Thymus (tissue), 11 donors: Measurements from ENCODE around the gene TPPP3. TPM values are rescaled to one million over a fixed set of nuclear protein-coding genes. Genes with fewer than 3 reads are reported as not detected.
"Not testable (repeated sequence)": the region's sequence is repeated elsewhere in the genome, so short reads cannot be mapped to it uniquely, and the experiment has no call there.

Experiments
- DNase-seq, 9 donors: peaks; one replicate each; pipeline ENCODE4 v3.0.0-alpha.2; 2013; ENCODE audit warnings: low spot score in 9 of 9, low read depth in 6 of 9, missing footprints in 1 of 9
- H3K27ac ChIP-seq, 2 donors: one replicate each; pipeline ENCODE4 v1.5.1; 2013; ENCODE audit warnings: control low read depth in 1 of 2, low read depth in 1 of 2, low read length in 1 of 2, mild to moderate bottlenecking in 1 of 2, moderate library complexity in 1 of 2
- H3K27me3 ChIP-seq, 2 donors: one replicate each; pipeline ENCODE4 v1.5.1; 2013; ENCODE audit warnings: low read length in 1 of 2; ENCODE audit not compliant: control insufficient read depth in 2 of 2, insufficient read depth in 1 of 2
- H3K36me3 ChIP-seq, 2 donors: one replicate each; pipeline ENCODE4 v1.5.1; 2013; ENCODE audit warnings: low read length in 1 of 2, mild to moderate bottlenecking in 1 of 2, moderate library complexity in 1 of 2; ENCODE audit not compliant: control insufficient read depth in 2 of 2, insufficient read depth in 2 of 2
- H3K4me1 ChIP-seq, 2 donors: one replicate each; pipeline ENCODE4 v1.5.1; 2013; ENCODE audit warnings: low read length in 2 of 2; ENCODE audit not compliant: control insufficient read depth in 2 of 2, insufficient read depth in 2 of 2
- H3K4me3 ChIP-seq, 2 donors: one replicate each; pipeline ENCODE4 v1.5.1; 2013; ENCODE audit warnings: low read length in 2 of 2, control low read depth in 1 of 2, mild to moderate bottlenecking in 1 of 2
- H3K9me3 ChIP-seq, 2 donors: one replicate each; pipeline ENCODE4 v1.5.1; 2013; ENCODE audit warnings: low read length in 1 of 2, mild to moderate bottlenecking in 1 of 2; ENCODE audit not compliant: control insufficient read depth in 2 of 2, insufficient read depth in 1 of 2
- WGBS: extraction: QIAGEN DNeasy Blood & Tissue Kit; methylation state at CpG from one replicate; pipeline ENCODE4 v1.1.7; 2013; 5-methylcytosine and 5-hydroxymethylcytosine counted together
- polyA plus RNA-seq: library from polyadenylated mRNA; stranded (reverse); fragments of 200-250 nt; gene quantifications from one replicate; pipeline ENCODE4 v1.2.3, GENCODE V29; 2013
- total RNA-seq: library from RNA; stranded (reverse); fragments of 120-200 nt; gene quantifications from one replicate; pipeline ENCODE4 v1.2.4, GENCODE V29; 2013
- donor health status: healthy.

The TPPP3 gene
- total and polyA plus RNA-seq, 2 donors, result 1.6 to 9.0 TPM

DNA sequence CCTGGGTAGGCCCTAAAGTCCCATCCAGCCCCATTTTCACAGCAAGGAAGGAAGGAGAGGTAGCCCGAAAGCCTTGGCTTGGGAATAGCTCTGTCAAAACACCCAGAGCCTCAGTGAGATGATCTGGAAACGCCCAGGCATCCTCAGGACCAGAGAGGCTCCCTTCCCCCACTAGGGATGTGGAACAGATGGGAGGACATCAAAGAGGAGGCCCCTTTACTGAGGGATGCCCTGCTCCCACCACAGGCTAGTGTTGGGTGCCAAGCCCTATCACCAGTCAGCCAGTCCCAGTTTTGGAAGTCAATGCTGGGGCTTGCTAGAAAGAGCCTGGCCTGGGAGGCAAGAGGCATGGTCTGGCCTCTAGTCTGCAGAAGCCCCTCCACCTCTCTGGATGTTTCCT, 4.7 kb downstream of the TPPP3 start:
- Histone ChIP-seq H3K9me3 (peaks cover 0 to under 1% of the 10 kb centered on the region in 2 donors), H3K36me3 (no peaks in the 10 kb centered on the region), H3K4me3 (no peak overlapping the region), H3K27ac (no peak overlapping the region), H3K27me3 (peaks cover 11 to 61% of the 10 kb centered on the region in 2 donors), H3K4me1 (peaks cover 0 to 2% of the 10 kb centered on the region in 2 donors)
- DNase-seq, result no peak
- 99% methylated on average over 2 of the region's 2 CpGs for WGBS

DNA sequence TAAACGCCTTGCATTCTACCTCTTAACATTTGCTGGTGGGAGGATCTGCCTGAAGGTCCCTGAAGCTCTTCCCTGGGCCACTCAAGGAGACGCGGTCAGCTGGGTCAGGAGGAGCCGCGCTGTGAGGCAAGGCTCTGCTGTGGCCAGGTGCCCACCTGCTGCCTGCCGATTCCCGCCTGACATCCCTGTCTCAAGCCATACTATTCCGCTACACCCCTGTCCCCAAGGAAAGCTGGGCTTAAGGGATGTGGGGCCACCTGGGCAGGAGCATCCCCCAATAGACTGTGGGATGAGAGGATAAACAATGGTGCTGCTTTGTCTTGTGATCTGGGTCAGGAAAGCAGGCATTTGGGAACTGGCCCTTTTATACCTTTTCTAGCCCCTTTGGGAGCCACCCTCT, 5.1 kb downstream of the TPPP3 start:
- 98% methylated on average over 8 of the region's 8 CpGs for WGBS
- peaks cover 7 to 57% of the 10 kb centered on the region in 2 donors for H3K27me3 ChIP-seq
- H3K4me1 ChIP-seq, result peaks cover 0 to 2% of the 10 kb centered on the region in 2 donors
- H3K36me3 ChIP-seq, result no peaks in the 10 kb centered on the region
- no peak for DNase-seq
- H3K9me3 ChIP-seq, result no peaks in the 10 kb centered on the region
- no peak overlapping the region for H3K4me3 ChIP-seq
- no peak overlapping the region for H3K27ac ChIP-seq

DNA sequence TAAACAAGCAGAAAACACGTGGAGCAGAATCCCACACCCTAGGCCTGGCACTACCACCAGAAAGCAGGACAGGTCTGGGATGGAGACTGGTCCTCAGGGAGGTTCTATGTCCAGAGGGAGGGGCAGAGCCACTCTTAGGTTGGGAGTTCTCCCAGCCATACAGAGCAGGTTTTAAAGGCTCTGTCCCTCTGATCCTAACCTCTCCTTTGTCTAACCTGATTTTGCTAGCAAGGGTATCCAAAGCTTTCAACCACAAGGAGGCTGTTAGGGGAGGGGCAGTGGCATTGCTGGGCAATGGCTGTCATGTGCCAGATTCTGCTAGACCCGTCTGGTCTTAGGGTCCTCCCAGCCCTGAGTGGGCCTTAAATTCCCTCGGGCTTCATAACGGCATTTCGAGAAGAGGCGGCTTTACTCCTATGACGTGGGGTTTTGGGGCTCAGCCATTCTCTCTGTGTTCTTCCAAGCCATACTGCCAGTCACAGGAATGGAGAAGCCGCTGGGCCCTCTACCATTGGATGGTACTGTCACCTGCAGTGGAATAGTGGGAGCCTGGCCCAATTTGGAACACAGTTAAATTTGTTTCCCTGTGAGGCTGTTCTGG, 5.7 kb downstream of the TPPP3 start:
- DNase-seq, result no peak
- Histone ChIP-seq H3K36me3 (no peaks in the 10 kb centered on the region), H3K27me3 (peaks cover 3 to 51% of the 10 kb centered on the region in 2 donors), H3K9me3 (no peaks in the 10 kb centered on the region), H3K4me3 (no peak overlapping the region), H3K4me1 (peaks cover 0 to 2% of the 10 kb centered on the region in 2 donors), H3K27ac (no peak overlapping the region)
- 94% methylated on average over 8 of the region's 8 CpGs for WGBS

DNA sequence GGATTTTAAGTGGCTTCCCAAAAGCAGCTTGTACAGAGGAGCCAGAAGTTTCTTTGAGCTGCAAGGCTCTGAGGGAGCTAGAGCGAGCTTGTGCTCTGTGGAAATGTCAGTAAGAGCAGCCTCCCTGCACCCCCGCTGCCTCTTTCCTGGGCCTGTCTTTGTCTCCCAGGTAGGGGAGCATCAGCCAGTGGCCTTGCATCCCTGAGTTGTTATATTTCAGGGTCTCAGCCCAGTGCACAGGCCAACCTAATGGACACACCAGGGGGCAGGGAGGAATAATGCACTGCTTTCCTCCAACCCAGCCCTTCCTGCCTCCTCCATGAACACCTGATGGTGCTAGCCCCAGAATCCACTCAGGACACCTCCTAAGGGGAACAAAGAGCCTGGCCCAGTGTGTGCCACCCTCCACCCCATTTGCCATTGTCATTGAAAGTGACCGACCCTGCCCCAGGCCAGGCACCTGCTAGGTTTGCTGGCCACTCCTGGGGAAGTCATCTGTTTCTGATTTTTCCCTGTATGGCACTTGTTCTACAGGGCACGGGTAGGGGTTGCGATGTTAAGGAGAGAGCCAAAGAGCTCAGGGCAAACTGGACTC, 6.3 kb downstream of the TPPP3 start:
- Histone ChIP-seq H3K27me3 (peaks cover 0 to 48% of the 10 kb centered on the region in 2 donors), H3K9me3 (no peaks in the 10 kb centered on the region), H3K4me1 (peaks cover 0 to 2% of the 10 kb centered on the region in 2 donors), H3K4me3 (no peak overlapping the region), H3K27ac (no peak overlapping the region), H3K36me3 (no peaks in the 10 kb centered on the region)
- DNase-seq, result no peak
- 95% methylated on average over 5 of the region's 5 CpGs for WGBS

DNA sequence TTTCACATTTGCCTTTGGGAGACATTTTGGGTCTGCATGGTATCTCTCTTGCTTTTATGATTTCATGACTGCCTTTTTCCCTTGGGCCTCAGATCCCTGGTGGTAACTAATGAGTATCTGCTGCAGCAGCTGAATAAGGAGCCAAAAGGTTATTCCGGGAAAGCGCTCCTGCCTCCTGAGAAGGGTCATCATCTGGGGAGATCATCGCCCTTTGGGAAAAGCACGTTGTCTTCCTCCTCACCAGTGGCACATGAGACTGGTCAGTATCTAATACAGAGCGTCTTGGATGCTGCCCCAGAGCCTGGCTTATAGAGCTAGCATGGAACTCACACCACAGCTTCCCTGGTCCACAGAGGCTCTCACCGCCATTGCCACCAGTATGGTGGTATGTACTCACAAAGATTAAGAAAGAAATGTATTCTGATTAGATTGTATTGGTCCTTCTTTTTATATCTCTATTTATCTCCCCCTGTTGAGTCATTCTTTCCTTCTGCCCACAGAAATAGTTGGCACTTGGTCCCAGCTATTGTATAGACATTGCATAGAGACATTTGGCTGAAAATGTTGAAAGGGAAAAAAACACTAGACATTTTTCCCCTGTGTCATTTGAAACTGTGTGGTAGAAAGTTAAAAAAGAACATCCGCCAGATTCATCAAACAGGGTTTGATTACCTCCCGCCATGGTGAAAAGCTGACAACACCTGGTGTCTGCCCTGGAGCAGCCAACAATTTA, 8.4 kb downstream of the TPPP3 start:
- peaks cover 0 to 29% of the 10 kb centered on the region in 2 donors for H3K27me3 ChIP-seq
- peaks cover 0 to 2% of the 10 kb centered on the region in 2 donors for H3K4me1 ChIP-seq
- no peak for DNase-seq
- WGBS, result 94% methylated on average over 8 of the region's 8 CpGs
- no peaks in the 10 kb centered on the region for H3K36me3 ChIP-seq
- no peaks in the 10 kb centered on the region for H3K9me3 ChIP-seq
- no peak overlapping the region for H3K27ac ChIP-seq
- no peak overlapping the region for H3K4me3 ChIP-seq

DNA sequence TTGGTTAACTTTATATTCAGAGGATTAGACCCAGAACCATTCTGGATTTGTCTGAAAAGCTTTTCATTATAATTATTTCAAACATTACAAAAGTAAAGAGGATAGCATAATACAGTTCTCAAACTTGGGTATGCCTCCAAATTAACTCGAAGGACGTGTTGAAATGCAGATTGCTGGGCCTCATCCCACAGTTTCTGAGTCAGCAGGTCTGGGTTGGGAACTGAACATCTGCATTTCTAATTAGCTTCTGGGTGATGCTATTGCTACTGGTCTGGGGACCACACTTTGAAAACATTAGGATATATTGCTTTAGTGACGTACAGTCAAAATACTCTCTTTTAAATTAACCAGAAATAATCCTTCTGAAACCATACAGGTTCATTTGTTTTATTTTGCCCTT, 10.0 kb downstream of the TPPP3 start:
- Histone ChIP-seq H3K4me3 (no peak overlapping the region), H3K36me3 (no peaks in the 10 kb centered on the region), H3K9me3 (no peaks in the 10 kb centered on the region), H3K4me1 (no peaks in the 10 kb centered on the region), H3K27me3 (peaks cover 0 to 19% of the 10 kb centered on the region in 2 donors), H3K27ac (no peak overlapping the region)
- DNase-seq, result no peak
- WGBS, result 95% methylated on average over 3 of the region's 3 CpGs

DNA sequence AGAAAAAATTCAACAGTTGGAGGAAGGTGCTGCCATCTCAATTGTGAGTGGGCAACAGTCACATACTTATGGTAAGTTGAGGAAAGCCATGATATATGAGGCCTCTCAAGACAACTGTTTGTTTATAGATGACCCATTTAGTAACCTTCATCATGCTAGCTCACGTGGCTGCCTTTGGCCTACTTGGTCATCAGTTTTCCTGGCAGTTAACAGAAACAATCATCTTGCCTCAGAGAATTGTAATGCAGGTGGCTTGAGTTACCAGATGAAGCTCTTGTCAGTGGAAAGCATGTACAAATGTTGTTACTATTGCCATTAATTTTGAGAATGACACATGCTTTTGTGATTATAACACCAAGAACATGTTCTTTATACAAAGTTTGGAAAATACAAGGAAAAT, 14.7 kb downstream of the TPPP3 start:
- H3K4me3 ChIP-seq, result no peak overlapping the region
- no peaks in the 10 kb centered on the region for H3K4me1 ChIP-seq
- WGBS, result 77% methylated on average over 1 of the region's 1 CpG
- H3K27ac ChIP-seq, result no peak overlapping the region
- DNase-seq, result no peak
- no peaks in the 10 kb centered on the region for H3K36me3 ChIP-seq
- H3K9me3 ChIP-seq, result no peaks in the 10 kb centered on the region
- H3K27me3 ChIP-seq, result peaks cover 0 to 7% of the 10 kb centered on the region in 2 donors

DNA sequence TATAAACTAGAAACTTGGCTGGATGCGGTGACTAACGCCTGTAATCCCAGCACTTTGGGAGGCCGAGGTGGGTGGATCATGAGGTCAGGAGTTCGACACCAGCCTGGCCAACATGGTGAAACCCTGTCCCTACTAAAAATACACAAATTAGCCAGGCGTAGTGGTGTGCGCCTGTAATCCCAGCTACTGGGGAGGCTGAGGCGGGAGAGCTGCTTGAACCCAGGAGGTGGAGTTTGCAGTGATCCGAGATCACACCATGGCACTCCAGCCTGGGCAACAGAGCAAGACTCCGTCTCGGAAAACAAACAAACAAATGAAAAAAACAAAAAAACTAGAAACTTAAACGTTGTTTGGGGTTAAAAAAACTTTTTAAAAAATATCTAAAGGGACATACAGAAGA, 17.3 kb downstream of the TPPP3 start:
- not testable (repeated sequence) for H3K4me3 ChIP-seq, DNase-seq, H3K9me3 ChIP-seq, H3K36me3 ChIP-seq, H3K27me3 ChIP-seq, H3K4me1 ChIP-seq, H3K27ac ChIP-seq
- WGBS, result 94% methylated on average over 11 of the region's 11 CpGs

DNA sequence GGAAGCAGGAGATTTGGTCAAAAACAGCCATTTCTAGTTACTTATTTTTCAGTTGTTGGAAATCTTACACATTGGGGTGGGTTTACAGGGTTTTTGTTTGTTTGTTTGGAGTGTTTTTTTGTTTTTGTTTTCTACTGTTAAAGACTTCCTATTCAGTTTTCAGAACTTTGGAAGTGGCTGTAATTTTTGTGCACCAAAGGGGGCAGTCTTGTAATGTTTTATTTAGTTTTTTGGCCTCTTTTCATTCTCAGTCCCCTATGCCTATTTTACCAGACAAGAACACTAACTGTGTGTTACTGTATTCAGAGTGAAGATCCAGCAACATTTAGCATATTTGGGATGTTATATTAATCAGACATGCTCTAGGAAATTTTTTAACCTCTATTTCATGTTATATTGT, 20.6 kb downstream of the TPPP3 start:
- DNase-seq, result no peak
- Histone ChIP-seq H3K4me1 (no peaks in the 10 kb centered on the region), H3K9me3 (no peaks in the 10 kb centered on the region), H3K36me3 (no peaks in the 10 kb centered on the region), H3K4me3 (no peak overlapping the region), H3K27me3 (peaks cover 0 to 6% of the 10 kb centered on the region in 2 donors), H3K27ac (no peak overlapping the region)
